Neural cell (in vitro differentiated cells): ENCODE measurements around the gene AFDN.

ENCODE experiments used
- EP300 ChIP-seq: fragments of 450-650 bp; conservative IDR thresholded peaks from 2 replicates; pipeline ENCODE4 v1.6.1; 2014; ENCODE audit warnings: antibody characterized with exemption, mild to moderate bottlenecking, moderate library complexity; ENCODE audit not compliant: poor library complexity, severe bottlenecking
- SMC3 ChIP-seq: fragments of 450-650 bp; conservative IDR thresholded peaks from 2 replicates; pipeline ENCODE4 v1.6.1; 2014; ENCODE audit warnings: antibody characterized with exemption, mild to moderate bottlenecking, moderate library complexity; ENCODE audit not compliant: poor library complexity
- TF ChIP-seq, protein P1 (sequence below): fragments of 450-650 bp; IDR thresholded peaks from 2 replicates; pipeline ENCODE4 v1.5.1; 2014; ENCODE audit warnings: antibody characterized with exemption, mild to moderate bottlenecking, moderate library complexity; ENCODE audit not compliant: poor library complexity, severe bottlenecking

DNA sequence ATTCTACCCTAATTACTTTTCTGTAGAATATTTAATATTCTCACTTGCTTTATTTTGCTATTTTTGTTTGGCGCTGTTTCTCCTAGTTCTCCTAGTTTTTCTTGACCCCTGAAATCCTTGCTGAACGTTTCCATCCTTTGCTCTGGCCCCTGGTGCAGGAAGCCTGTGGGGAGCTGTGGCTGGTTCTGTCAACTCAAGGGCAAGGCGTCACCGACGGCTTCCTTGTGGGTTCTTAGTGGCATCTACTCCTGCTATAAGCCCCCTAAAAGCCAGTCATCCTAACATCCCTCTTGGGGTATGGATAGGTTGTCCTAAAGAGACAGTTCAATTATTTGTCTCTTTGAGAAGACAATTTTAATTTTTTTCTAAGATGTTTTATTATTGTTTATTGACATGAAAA lies 133.9 kb downstream of the AFDN start:
- TF ChIP-seq SMC3 (no peak), EP300 (no peak)
- TF ChIP-seq, protein P1, sequence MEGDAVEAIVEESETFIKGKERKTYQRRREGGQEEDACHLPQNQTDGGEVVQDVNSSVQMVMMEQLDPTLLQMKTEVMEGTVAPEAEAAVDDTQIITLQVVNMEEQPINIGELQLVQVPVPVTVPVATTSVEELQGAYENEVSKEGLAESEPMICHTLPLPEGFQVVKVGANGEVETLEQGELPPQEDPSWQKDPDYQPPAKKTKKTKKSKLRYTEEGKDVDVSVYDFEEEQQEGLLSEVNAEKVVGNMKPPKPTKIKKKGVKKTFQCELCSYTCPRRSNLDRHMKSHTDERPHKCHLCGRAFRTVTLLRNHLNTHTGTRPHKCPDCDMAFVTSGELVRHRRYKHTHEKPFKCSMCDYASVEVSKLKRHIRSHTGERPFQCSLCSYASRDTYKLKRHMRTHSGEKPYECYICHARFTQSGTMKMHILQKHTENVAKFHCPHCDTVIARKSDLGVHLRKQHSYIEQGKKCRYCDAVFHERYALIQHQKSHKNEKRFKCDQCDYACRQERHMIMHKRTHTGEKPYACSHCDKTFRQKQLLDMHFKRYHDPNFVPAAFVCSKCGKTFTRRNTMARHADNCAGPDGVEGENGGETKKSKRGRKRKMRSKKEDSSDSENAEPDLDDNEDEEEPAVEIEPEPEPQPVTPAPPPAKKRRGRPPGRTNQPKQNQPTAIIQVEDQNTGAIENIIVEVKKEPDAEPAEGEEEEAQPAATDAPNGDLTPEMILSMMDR, result no peak
